T47D (cell line): ENCODE data around the gene RCHY1.

Experiments used
- DNase-seq, 2 experiments: peaks; one replicate each; pipeline versions ENCODE4 v3.0.0 to v3.0.0-alpha.2; 2011 to 2012; ENCODE audit warnings: low read depth in 1 of 2, low spot score in 1 of 2
- JUND ChIP-seq: IDR thresholded peaks from 2 replicates; pipeline ENCODE4 v1.6.1; 2012; ENCODE audit warnings: low read depth
- in situ Hi-C: cut with HindIII; loops from 2 replicates; pipeline ENCODE4 v1.10.0; 2016; ENCODE audit warnings: low sequenced_read_pairs, low pct_unique_long_range_greater_than_20kb

RCHY1 gene

GRCh38 chr4:75499900-75500299, 14.3 kb downstream of the RCHY1 start:
- in situ Hi-C loops = no loop called here
- TF ChIP-seq JUND = no peak

GRCh38 chr4:75498041-75498440, 16.2 kb downstream of the RCHY1 start:
- DNase-seq = no peak
- in situ Hi-C loops = no loop called here
- no peak for TF ChIP-seq JUND

More at GRCh38 chr4:75499900-75500299, 14.3 kb downstream of the RCHY1 start:
- no peak for DNase-seq

- no peak for TF ChIP-seq JUND
- in situ Hi-C loops = no loop called here
- peak in 1 of 2 experiments; percentile 18 for DNase-seq
These were observed 17.1 kb downstream of the RCHY1 start for GRCh38 chr4:75497133-75497532.

- no peak for TF ChIP-seq JUND
- DNase-seq = no peak
- in situ Hi-C loops = no loop called here
These were observed 17.8 kb downstream of the RCHY1 start for GRCh38 chr4:75496406-75496805.

GRCh38 chr4:75495476-75495875, 18.7 kb downstream of the RCHY1 start:
- in situ Hi-C loops = no loop called here
- no peak for DNase-seq
- no peak for TF ChIP-seq JUND

- no peak for TF ChIP-seq JUND
These were observed 19.6 kb downstream of the RCHY1 start for GRCh38 chr4:75494563-75494962.

GRCh38 chr4:75490155-75490554, 24.0 kb downstream of the RCHY1 start:
- DNase-seq = peak in 1 of 2 experiments; percentile 32
- no peak for TF ChIP-seq JUND
- in situ Hi-C loops = no loop called here

More at GRCh38 chr4:75494563-75494962, 19.6 kb downstream of the RCHY1 start:
- no peak for DNase-seq
- in situ Hi-C loops = no loop called here

- TF ChIP-seq JUND = no peak
- DNase-seq = no peak
- in situ Hi-C loops = no loop called here
These were observed 30.0 kb downstream of the RCHY1 start for GRCh38 chr4:75484190-75484589.

GRCh38 chr4:75477201-75477600, 37.0 kb downstream of the RCHY1 start:
- no peak for TF ChIP-seq JUND
- in situ Hi-C loops = no loop called here

GRCh38 chr4:75470738-75471137, 43.5 kb downstream of the RCHY1 start:
- TF ChIP-seq JUND = no peak
- in situ Hi-C loops = no loop called here
- no peak for DNase-seq

More at GRCh38 chr4:75477201-75477600, 37.0 kb downstream of the RCHY1 start:
- DNase-seq = no peak

- no peak for DNase-seq
- no peak for TF ChIP-seq JUND
- in situ Hi-C loops = no loop called here
These were observed 44.3 kb downstream of the RCHY1 start for GRCh38 chr4:75469896-75470295.

GRCh38 chr4:75457365-75457764, 56.8 kb downstream of the RCHY1 start:
- DNase-seq = no peak
- no peak for TF ChIP-seq JUND
- in situ Hi-C loops = no loop called here

- in situ Hi-C loops = no loop called here
- TF ChIP-seq JUND = no peak
- DNase-seq = no peak
These were observed 80.1 kb downstream of the RCHY1 start for GRCh38 chr4:75434105-75434504.

- TF ChIP-seq JUND = no peak
These were observed 81.5 kb downstream of the RCHY1 start for GRCh38 chr4:75432683-75433082.

GRCh38 chr4:75429208-75429607, 85.0 kb downstream of the RCHY1 start:
- in situ Hi-C loops = no loop called here
- no peak for DNase-seq
- TF ChIP-seq JUND = no peak

More at GRCh38 chr4:75432683-75433082, 81.5 kb downstream of the RCHY1 start:
- in situ Hi-C loops = no loop called here
- DNase-seq = peak in 1 of 2 experiments; percentile 1
